K562 (cell line): ENCODE data around the gene HOXA7. TPM values are rescaled to one million over a fixed set of nuclear protein-coding genes. Genes with fewer than 3 reads are reported as not detected.

Source experiments
- ATAC-seq: fragments of 200-7000 bp; cut with Tn5 transposase; 3 replicates; pipeline ENCODE4 v1.9.1; 2020; ENCODE audit warnings: moderate library complexity
- BruUV-seq: library from RNA; stranded (reverse); fragments of 400-500 nt; replicated peaks from 2 replicates; lab custom pipeline; 2021; lab: Mats Ljungman, UMichigan
- CTCF ChIA-PET: fragments of 300-600 bp; formaldehyde crosslinking; extraction: SDS; loops from one replicate; lab custom pipeline; 2021; ENCODE audit warnings: low intra/inter-chr PET ratio; lab: Yijun Ruan, JAX
- POLR2A ChIA-PET: fragments of 300-600, 350-650 bp; sonication (Branson Sonifier 250); formaldehyde crosslinking; extraction: SDS; loops from one replicate; lab custom pipeline; 2021; ENCODE audit warnings: antibody characterized with exemption, inconsistent platforms; lab: Yijun Ruan, JAX
- DNase-seq, 4 experiments: peaks; one replicate each; pipeline versions ENCODE4 v3.0.0 to v3.0.0-alpha.2; 2011 to 2018; ENCODE audit warnings: low spot score in 3 of 4, mixed read lengths in 3 of 4; ENCODE audit errors: extremely low read depth in 1 of 4
- FAIRE-seq: peaks from 2 replicates; lab custom pipeline; 2011; peaks lifted over from hg19 to GRCh38; lab: Jason Lieb, UNC
- H2AFZ ChIP-seq: 2 replicates; pipeline ENCODE4 v1.6.0; 2011; ENCODE audit warnings: low read depth, low read length, control low read depth, inconsistent platforms
- H3K27ac ChIP-seq: fragments of 200-600 bp; 3 replicates; pipeline ENCODE4 v1.8.0; 2011; ENCODE audit warnings: low read depth, mild to moderate bottlenecking, control low read depth, inconsistent platforms, low read length, moderate library complexity, mixed read lengths; ENCODE audit errors: extremely low read depth
- H3K27me3 ChIP-seq, 2 experiments: fragments of 300-600 bp in 1 of 2; 2 replicates in 1 of 2; 3 replicates in 1 of 2; pipeline versions ENCODE4 v1.6.0 to v1.8.0; 2011; ENCODE audit warnings: inconsistent platforms in 2 of 2, low read length in 2 of 2, mild to moderate bottlenecking in 1 of 2, mixed read lengths in 1 of 2, moderate library complexity in 1 of 2; ENCODE audit not compliant: control insufficient read depth in 2 of 2, insufficient read depth in 2 of 2
- H3K36me3 ChIP-seq: fragments of 300-600 bp; 3 replicates; pipeline ENCODE4 v1.8.0; 2011; ENCODE audit warnings: mild to moderate bottlenecking, low read length, inconsistent platforms; ENCODE audit not compliant: control insufficient read depth, insufficient read depth
- H3K4me1 ChIP-seq, 2 experiments: fragments of 200-600 bp in 1 of 2; replicated peaks in 1 of 2; 2 replicates in 1 of 2; 3 replicates in 1 of 2; pipeline versions ENCODE4 v1.5.1 to v1.8.0; 2011; ENCODE audit warnings: inconsistent platforms in 2 of 2, low read length in 2 of 2, mild to moderate bottlenecking in 1 of 2, mixed read lengths in 1 of 2, moderate library complexity in 1 of 2; ENCODE audit not compliant: control insufficient read depth in 2 of 2, insufficient read depth in 2 of 2
- H3K4me2 ChIP-seq: 2 replicates; pipeline ENCODE4 v1.6.1; 2011; ENCODE audit warnings: low read length, control low read depth, inconsistent platforms, mixed read lengths; ENCODE audit not compliant: insufficient read depth
- H3K4me3 ChIP-seq: fragments of 200-600 bp; sonication (generic), shearing (Covaris generic); 2 replicates; pipeline ENCODE4 v1.5.1; 2016; ENCODE audit warnings: control low read depth, inconsistent platforms
- H3K79me2 ChIP-seq: fragments of 200-600 bp; 3 replicates; pipeline ENCODE4 v1.8.0; 2011; ENCODE audit warnings: low read length, inconsistent platforms; ENCODE audit not compliant: control insufficient read depth, insufficient read depth
- H3K9ac ChIP-seq, 2 experiments: 2 replicates each; pipeline versions ENCODE4 v1.6.0 to v1.6.1; 2011; ENCODE audit warnings: low read depth in 2 of 2, low read length in 2 of 2, control low read depth in 1 of 2, inconsistent platforms in 1 of 2, mild to moderate bottlenecking in 1 of 2, mixed read lengths in 1 of 2; ENCODE audit not compliant: insufficient read depth in 1 of 2
- H3K9me1 ChIP-seq: one replicate; pipeline ENCODE4 v1.6.0; 2011; ENCODE audit warnings: inconsistent platforms, mild to moderate bottlenecking, low read length, moderate library complexity; ENCODE audit not compliant: control insufficient read depth, insufficient read depth
- H3K9me3 ChIP-seq: replicated peaks from 2 replicates; pipeline ENCODE4 v1.5.1; 2011; ENCODE audit warnings: low read depth, low read length, inconsistent platforms; ENCODE audit not compliant: control insufficient read depth, insufficient read depth
- H4K20me1 ChIP-seq: replicated peaks from 2 replicates; pipeline ENCODE4 v1.6.1; 2011; ENCODE audit warnings: low read length, inconsistent platforms, mixed read lengths; ENCODE audit not compliant: control insufficient read depth, insufficient read depth
- BCL6 ChIP-seq: fragments of 250-450 bp; sonication (Bioruptor Pico); IDR thresholded peaks from 2 replicates; pipeline ENCODE4 v1.4.0; 2020
- NFIC ChIP-seq: fragments of 450-650 bp; IDR thresholded peaks from 2 replicates; pipeline ENCODE4 v1.6.1; 2017; ENCODE audit warnings: mild to moderate bottlenecking, inconsistent platforms
- PHF20 ChIP-seq: fragments of 450-650 bp; IDR thresholded peaks from 2 replicates; pipeline ENCODE4 v1.6.1; 2018; ENCODE audit not compliant: partially characterized antibody
- SP2 ChIP-seq: IDR thresholded peaks from 2 replicates; pipeline ENCODE4 v1.6.1; 2011; ENCODE audit warnings: mild to moderate bottlenecking, low read depth, low read length, moderate library complexity; ENCODE audit not compliant: poor library complexity, severe bottlenecking; ENCODE audit errors: extremely low read depth
- SRSF7 ChIP-seq: fragments of 200-400 bp; formaldehyde crosslinking; optimal IDR thresholded peaks from 2 replicates; pipeline ENCODE3; 2017; ENCODE audit warnings: mild to moderate bottlenecking, low read depth, low read length
- TCF3 ChIP-seq: sonication (generic); formaldehyde crosslinking; IDR thresholded peaks from 2 replicates; pipeline ENCODE4 v1.4.0; 2020; ENCODE audit warnings: mild to moderate bottlenecking, missing genetic modification reagents
- TFE3 ChIP-seq: fragments of 450-650 bp; formaldehyde crosslinking; IDR thresholded peaks from 2 replicates; pipeline ENCODE4 v1.4.0; 2020; ENCODE audit warnings: mild to moderate bottlenecking, mixed read lengths
- ZNF140 ChIP-seq: fragments of 250-450 bp; sonication (Bioruptor Pico); IDR thresholded peaks from 2 replicates; pipeline ENCODE4 v1.8.0; 2021; ENCODE audit warnings: moderate library complexity, mild to moderate bottlenecking, inconsistent platforms
- ZNF589 ChIP-seq: fragments of 200-800 bp; sonication (Bioruptor generic); IDR thresholded peaks from 2 replicates; pipeline ENCODE4 v1.6.1; 2016; ENCODE audit warnings: low read depth, missing genetic modification characterization, missing compliant biosample characterization
- WGBS: fragments of 100-300 bp; shearing (Covaris generic); methylation state at CpG from one replicate; pipeline ENCODE4 v1.1.6; 2016; ENCODE audit warnings: low coverage, mixed read lengths; ENCODE audit not compliant: insufficient coverage; ENCODE audit errors: missing lambda C conversion rate; 5-methylcytosine and 5-hydroxymethylcytosine counted together
- in situ Hi-C: fragments of 300-500 bp; cut with MboI; formaldehyde crosslinking; loops from 4 replicates; pipeline ENCODE4 v1.15.0; 2018; ENCODE audit warnings: inconsistent platforms, mixed read lengths
- intact Hi-C: fragments of 100-400 bp; cut with micrococcal nuclease; formaldehyde crosslinking; loops from 2 replicates; pipeline ENCODE4 v1.14.2; 2022
- polyA plus RNA-seq, 8 experiments: library from polyadenylated mRNA; depleted of rRNA in 4 of 8; stranded (reverse) in 5 of 8; unstranded in 3 of 8; fragments of >200 nt; fragmentation: Nextera tagmentation in 2 of 8; fragmentation: Illumina TruSeq in 1 of 8; extraction: Ambion mirVana in 2 of 8; extraction: Trizol in 1 of 8; gene quantifications; 2 replicates each; pipeline versions ENCODE4 v1.2.1 to v1.2.3, GENCODE V29; 2011 to 2014; ENCODE audit warnings: inconsistent platforms in 1 of 8, missing spikeins in 1 of 8
- total RNA-seq, 7 experiments: library from RNA; depleted of rRNA in 6 of 7; stranded (reverse); fragments of >200 nt in 6 of 7; fragmentation: Illumina TruSeq in 2 of 7; extraction: Trizol in 2 of 7; gene quantifications; 2 replicates each; pipeline versions ENCODE4 v1.2.1 to v1.2.3, GENCODE V29; 2011 to 2021; ENCODE audit warnings: low replicate concordance in 1 of 7
- TF ChIP-seq, protein P1 (sequence below): fragments of 450-650 bp; IDR thresholded peaks from one replicate; pipeline ENCODE4 v1.6.1; 2018; ENCODE audit warnings: mild to moderate bottlenecking, moderate library complexity; ENCODE audit not compliant: partially characterized antibody

HOXA7 gene
- total and polyA plus RNA-seq, 9 of the 15 experiments (the other 6 are each of a cell fraction or from before 2014, with no cell fraction given): not detected

DNA sequence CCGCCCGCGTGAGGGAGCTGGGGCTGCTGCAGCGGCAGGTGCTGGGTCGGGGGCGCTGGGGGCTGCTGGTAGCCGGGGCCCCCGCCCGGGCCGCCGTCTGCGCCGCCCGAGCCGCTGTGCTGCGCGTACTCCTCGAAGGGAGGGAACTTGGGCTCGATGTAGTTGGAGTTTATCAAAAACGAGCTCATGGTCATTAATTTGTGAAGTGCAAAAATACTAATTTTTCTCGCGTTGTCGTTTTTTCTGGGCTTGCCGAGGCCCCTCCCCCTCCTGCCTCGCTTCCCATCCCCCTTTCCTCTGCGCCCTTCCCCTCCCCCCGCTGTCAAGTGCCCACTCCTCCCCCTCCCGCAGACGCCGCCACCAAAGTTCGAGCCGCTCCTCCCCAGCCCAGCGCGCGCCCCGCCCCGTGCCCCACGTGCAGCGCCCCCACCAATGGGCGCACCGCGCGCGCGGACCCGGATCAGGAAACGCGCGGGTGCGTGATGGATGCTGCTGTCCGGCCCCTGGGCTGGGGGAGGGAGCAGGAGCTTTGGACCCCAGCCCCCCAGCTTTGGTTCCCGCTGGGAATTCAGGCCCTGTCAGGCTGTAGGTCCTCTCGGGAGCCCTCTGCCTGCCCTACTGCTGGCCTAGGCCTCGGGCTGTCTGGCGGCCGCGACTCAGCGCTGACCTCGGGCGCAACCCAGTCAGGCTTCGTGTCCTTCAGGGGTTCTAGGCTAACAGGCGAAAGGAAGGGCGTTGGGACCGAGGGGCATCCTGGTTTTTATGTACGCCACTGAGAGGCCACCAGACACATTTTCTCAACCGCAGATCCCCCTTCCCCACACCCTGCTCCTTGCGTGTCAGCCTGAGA lies 25.7 kb downstream of the HOXA7 start, which contains the start of gene HOXA4 (continued):
- TF ChIP-seq PHF20: no peak
- no peak for TF ChIP-seq TFE3 (CRISPR knock-in tag)
- no peak for TF ChIP-seq TCF3 (CRISPR knock-in tag)
- TF ChIP-seq, all 486 proteins: peak for 0

DNA sequence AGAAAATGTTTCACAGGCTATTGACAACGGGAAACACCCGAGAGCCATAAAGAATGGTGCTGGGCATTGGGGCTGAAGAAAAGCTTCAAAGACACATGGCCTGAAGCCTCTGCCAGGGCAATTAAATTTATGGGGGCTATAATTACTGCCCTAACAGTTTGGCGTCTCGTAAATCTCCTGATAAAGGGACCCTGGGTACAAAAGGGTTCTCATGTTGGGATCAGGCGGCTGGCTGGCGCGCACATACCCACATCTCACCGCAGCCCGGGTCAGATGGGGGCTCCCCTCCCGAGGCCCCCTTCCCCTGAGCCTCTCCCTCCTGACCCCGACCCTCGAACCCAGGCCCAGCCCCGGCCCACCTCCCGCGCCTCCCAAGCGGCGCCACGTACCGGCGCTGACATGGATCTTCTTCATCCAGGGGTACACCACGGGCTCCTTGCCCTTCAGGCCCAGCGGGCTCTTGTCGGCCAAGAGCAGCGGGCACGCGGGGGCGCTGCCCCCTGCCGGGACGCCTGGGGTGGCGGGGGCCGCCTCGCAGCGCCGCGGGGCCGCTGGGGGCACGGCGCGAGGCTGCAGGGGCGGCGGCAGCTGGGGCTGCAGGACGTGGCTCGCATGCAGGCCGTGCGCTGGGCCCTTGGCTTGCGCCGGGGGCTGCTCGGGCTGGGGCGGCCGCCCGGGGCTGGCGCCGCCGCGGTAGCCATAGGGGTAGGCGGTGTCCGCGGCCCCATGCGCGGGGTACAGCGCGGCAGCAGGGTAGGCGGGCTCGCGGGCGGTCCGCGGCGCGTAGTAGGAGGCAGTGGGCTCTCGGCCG lies 26.5 kb downstream of the HOXA7 start:
- intact Hi-C loops (no loop called here), in situ Hi-C loops (loop anchor here (5.0 kb wide), 1 partner anchor 53 kb away; no protein-coding TSS in a partner anchor)
- H3K9ac ChIP-seq: no peak overlapping the region
- ChIA-PET POLR2A (no interaction called here), CTCF (no interaction called here)
- DNase-seq (no peak), FAIRE-seq (no peak), ATAC-seq (no peak)
- no peak overlapping the region for H3K4me2 ChIP-seq
- no TSS peak for BruUV-seq
- 27% methylated on average over 17 of the region's 72 CpGs for WGBS
- H3K9me1 ChIP-seq: no peaks in the 10 kb centered on the region
- H3K9me3 ChIP-seq: no peaks in the 10 kb centered on the region
- no peaks in the 10 kb centered on the region for H3K4me1 ChIP-seq
- H3K27me3 ChIP-seq: peaks cover 14 to 33% of the 10 kb centered on the region in 2 experiments
- no peaks in the 10 kb centered on the region for H3K36me3 ChIP-seq
- no peaks in the 10 kb centered on the region for H3K79me2 ChIP-seq
- no peak overlapping the region for H2AFZ ChIP-seq
- no peak overlapping the region for H3K4me3 ChIP-seq
- H4K20me1 ChIP-seq: no peaks in the 10 kb centered on the region; the same call in 1 of the 2 replicates
- TF ChIP-seq BCL6 (CRISPR knock-in tag): no peak
- TF ChIP-seq ZNF140 (CRISPR knock-in tag): no peak
- TF ChIP-seq ZNF589 (CRISPR knock-in tag): no peak
- TF ChIP-seq SRSF7: no peak
- TF ChIP-seq, protein P1, sequence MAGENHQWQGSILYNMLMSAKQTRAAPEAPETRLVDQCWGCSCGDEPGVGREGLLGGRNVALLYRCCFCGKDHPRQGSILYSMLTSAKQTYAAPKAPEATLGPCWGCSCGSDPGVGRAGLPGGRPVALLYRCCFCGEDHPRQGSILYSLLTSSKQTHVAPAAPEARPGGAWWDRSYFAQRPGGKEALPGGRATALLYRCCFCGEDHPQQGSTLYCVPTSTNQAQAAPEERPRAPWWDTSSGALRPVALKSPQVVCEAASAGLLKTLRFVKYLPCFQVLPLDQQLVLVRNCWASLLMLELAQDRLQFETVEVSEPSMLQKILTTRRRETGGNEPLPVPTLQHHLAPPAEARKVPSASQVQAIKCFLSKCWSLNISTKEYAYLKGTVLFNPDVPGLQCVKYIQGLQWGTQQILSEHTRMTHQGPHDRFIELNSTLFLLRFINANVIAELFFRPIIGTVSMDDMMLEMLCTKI: no peak
- no peak for TF ChIP-seq SP2
- no peak for TF ChIP-seq NFIC
- TF ChIP-seq, all 486 proteins: peak for 0
- no peak overlapping the region for H3K27ac ChIP-seq
